Stimulated activated CD8-positive, alpha-beta memory T cell treated with anti-CD3 and anti-CD28 coated beads, Interleukin-12 subunit alpha, Interleukin-12 subunit beta, amount 100 ng/mL, for 24 hours (primary cell): ENCODE measurements around the gene GRIK1.

Source experiments
- DNase-seq: peaks from one replicate; pipeline ENCODE4 v3.0.0-alpha.2; 2020; ENCODE audit errors: extremely low read depth

Gene GRIK1

DNA sequence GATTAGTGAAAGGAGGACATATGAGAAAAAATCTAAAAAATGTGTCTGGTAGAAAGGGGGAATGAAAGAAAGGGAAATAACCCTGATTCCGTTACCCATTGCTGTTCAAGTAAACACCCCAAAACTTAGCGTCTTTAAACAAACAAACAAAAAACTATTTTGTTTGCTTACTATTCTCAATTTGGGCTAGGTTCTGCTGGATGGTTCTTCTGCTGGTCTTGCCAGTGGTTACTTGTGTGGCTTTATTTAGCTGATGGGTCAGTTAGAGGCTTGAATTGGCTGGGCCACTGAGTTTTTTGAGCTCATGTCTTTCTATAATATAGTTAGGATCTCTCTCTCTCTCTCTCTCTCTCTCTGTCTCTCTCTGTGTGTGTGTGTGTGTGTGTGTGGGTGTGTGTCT, 112.1 kb downstream of the GRIK1 start:
- DNase-seq = no peak

- DNase-seq = no peak
Measured at GRCh38 chr21:29827236-29827635, 112.6 kb downstream of the GRIK1 start.

DNA sequence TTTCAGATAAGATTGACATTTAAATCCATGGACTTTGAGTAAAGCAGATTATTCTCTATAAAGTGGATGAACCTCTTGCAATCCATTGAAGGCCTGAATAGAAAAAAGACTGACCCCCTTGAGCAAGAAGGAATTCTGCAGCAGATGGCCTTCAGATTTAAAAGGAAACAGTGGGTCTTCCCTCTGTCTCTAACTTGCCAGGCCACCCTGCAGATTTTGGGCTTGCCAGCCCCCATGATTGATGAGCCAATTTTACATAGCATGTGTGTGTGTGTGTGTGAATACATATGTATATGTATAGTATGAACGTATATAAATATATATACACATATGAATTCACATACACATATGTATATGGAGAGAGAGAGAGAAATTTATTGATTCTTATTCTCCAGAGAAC, 113.4 kb downstream of the GRIK1 start:
- DNase-seq = no peak

GRCh38 chr21:29825936-29826335, 113.9 kb downstream of the GRIK1 start:
- no peak for DNase-seq

- DNase-seq = no peak
Measured at GRCh38 chr21:29825345-29825744, 114.5 kb downstream of the GRIK1 start.

DNA sequence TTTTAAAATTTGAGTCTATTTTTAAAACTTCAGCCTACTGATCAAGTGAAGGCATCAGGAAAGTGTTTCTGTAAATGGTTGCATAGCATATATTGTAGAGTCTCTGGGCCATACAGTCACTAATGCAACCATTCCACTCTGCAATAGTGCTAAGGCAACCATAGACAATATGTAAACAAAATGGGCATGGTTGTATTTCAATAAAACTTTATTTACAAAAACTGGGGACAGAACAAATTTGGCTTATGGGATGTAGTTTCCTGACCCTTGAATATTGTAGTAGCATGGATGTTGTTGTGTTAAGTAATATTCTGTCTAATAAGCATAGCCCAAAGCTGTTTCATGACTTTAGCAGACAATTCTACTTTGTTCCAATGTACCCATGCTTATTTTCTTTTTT, 117.7 kb downstream of the GRIK1 start:
- DNase-seq = no peak

- DNase-seq = no peak
Measured at GRCh38 chr21:29821230-29821629, 118.6 kb downstream of the GRIK1 start.

- DNase-seq = no peak
Measured at GRCh38 chr21:29819675-29820326, 120.0 kb downstream of the GRIK1 start.

DNA sequence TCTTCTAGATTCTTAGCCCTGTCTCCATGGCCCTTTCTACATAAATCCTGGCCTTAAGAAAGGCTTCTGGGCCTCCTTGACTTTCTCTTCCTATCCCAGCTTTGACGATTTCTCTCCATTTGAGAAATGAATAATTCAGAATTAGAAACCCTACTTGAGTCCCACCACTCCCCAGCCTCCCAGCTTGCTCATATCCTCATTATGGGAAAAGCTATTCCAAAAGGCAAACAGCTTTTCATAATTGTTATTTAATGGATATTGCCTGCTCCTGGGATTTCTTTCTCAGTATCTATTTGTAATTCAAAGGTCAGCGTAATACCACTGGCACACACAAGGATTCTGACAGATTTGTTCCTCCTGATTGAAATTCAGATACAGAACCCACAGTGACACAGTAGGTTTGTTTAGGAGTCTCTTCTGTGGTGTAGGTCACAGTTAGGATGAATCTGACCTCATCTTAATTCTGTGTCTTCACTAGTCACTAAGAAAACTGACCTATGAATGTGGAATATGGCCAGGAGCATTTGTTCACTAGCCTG, 121.3 kb downstream of the GRIK1 start:
- no peak for DNase-seq

DNA sequence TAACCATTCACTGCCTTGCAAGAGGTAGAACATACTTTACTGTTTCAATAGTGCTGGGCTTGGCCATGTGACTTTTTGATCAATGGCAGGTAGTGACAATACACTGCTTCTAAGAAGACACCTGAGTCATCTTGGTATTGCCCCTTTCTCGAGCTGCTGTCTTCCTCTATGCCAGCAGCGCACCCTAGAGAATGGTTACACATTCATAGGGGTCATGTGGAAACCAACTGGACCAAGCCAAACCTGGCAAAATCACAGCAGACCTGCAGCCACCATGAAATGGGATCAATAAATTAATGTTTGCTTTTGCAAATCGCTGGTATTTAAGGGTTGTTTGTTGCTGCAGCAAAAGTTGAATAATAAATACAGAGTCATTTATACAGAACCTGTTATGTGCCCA, 122.3 kb downstream of the GRIK1 start:
- no peak for DNase-seq

GRCh38 chr21:29812947-29813346, 126.8 kb downstream of the GRIK1 start:
- no peak for DNase-seq

DNA sequence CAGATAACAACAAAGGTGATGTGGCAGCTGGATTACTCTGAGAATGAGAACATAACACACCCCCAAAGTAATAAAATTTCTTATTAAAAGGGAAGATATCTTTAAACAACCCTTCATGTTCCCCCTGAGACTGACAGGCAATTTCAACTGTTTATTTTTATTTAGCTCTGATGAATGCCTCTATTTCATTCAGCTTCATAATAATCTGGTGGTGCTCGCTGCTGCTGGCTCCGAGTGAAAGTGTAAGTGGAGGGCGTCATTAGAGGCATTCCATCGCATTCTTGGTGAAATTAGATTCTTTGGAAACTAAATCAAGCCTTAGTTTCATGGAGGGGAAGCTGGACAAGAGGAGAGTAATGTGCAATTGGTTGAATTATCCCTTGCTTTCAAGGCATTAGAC, 128.9 kb downstream of the GRIK1 start:
- DNase-seq = no peak

DNA sequence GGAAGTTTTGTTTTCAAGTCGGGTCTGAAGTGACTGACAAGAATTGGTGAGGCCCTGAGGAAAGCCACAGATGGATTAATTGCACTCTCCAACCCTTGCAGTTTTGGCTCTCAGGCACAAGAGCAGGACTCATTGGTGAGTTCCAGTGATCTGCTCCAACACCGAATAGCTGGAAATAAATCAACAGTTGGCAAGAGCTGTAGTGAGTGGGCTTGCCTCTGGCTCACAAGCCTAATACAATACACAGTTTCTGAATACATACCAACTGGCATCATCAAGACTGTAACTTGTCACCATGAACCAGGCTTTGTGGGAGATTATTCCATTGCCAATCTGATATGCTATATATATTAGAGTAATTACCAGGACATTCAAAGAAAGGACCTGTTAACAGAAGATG, 131.6 kb downstream of the GRIK1 start:
- no peak for DNase-seq

DNA sequence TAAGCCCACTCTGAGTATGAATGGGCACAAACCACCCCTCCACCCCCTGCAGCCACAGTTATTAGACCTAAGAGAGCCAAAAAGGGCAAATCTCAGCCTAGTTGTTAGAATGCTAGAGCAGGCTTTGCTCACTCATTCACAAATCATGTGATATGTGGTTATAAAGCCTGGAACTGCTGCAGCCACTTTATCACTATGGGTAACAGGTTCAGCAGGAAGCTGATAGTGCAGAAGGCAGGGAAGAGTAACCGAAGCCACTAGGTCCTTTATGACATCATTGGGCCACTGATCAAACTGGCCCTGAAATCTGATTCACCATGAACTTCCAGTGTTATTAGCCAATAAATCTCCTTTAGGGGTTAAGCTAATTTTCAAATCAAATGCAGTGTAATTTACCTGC, 134.7 kb downstream of the GRIK1 start:
- no peak for DNase-seq

DNA sequence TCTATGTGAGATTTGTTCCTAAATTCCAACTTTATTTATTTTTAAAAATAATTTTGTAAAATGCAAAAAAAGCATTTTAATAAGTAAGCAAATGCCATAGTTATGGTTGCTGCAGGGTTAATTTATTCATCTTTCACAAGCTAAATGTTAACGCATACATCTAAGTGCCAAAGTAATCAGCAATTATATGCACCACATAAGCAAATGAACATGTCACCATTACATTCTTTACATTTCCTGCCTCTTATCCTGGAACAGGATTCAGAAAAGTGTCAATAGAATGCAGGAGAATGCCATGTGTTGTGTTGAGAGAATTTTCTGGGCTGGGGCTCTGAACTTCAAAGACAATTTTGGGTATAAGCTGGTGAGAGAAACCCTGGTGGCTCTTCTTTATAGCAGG, 136.6 kb downstream of the GRIK1 start:
- DNase-seq = no peak

DNA sequence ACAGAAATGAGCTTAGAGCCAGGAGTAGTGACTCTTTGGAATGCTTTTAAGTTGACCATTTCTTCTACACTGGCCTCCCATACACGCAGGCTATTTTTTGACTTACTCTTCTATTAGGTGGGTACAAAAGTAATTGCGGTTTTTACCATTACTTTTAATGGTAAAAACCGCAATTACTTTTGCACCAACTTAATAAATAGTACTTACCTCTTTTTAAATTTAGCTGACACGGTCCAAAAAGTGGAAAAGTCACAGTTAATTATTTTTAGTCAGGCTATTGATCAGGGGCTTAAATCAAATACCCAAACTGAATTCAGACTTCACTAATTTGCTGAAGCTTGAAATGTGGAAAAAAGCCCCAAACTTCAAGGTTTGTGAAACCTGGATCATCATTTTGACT, 138.7 kb downstream of the GRIK1 start:
- no peak for DNase-seq

DNA sequence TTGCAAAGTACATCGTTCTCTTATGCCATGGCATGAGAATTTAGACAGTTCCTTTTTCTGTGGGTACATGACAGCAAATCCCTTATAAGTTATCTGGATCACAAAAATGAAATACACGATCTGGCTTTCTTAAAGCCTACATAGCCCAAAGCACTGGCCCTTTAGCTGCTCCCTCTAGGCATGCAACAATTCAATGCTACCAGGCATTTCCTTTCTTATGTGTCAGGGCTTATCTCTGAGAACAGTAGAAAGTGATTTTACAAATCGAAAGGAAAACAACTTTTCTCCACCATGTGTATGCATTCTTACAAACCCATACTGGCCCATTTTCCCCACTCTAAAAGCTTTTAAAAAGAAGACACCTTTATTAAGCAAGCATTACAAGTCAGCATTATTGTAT, 139.7 kb downstream of the GRIK1 start:
- DNase-seq = no peak

GRCh38 chr21:29798840-29799239, 141.0 kb downstream of the GRIK1 start:
- DNase-seq = no peak

DNA sequence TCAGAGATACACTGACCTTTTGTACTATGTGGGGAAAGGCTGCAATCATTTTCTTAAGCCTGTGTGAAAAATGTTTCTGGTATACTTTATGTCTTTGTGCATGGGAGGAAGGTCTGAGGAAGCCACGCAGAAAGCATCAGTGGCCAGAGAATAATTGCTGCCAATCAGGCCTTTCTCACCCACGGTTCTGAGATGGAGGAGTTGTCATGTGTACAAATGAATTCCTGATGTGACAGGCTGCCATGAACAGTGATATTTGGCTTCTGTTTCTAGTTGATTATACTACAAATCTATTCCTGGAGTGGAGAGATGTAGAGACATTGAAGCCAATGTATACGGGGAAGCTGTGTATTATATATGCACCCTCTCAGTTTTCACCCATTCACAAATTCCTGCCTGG, 142.6 kb downstream of the GRIK1 start:
- DNase-seq = no peak

DNA sequence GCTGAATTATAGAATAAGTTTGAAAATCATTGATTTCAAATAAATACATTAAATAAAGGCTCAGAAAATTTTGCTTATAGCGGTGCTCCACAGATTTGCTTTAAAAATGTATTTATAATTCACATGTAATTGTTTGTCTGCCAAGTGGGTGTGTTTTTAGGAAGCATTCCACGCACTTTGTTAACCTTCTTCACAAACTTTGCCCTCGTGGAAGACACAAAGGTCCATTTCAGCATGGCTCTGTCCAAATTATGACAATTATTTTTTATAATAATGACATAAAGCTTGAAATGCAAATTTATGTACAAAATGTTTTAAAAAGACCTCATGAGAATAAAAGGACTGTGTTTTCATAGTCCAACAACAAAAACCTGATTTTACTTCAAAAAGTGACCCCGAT, 146.1 kb downstream of the GRIK1 start:
- no peak for DNase-seq

GRCh38 chr21:29789393-29789792, 150.4 kb downstream of the GRIK1 start:
- no peak for DNase-seq

DNA sequence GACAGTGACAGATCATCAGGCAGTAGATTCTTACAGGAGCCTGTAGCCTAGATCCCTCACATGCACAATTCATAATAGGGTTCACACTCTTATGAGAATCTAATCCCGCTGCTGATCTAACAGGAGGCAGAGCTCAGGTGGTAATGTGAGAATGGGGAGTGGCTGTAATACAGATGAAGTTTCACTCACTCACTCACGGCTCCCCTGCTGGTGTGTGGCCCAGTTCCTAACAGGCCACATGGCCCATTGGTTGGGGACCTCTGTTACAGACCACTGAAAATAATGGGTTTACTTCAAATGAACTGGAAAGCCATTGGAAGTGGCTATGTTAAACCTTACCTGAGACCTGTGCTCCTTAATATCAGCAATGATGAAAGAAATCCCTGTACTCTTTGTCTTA, 151.0 kb downstream of the GRIK1 start:
- DNase-seq = no peak

GRCh38 chr21:29787361-29787909, 152.4 kb downstream of the GRIK1 start:
- DNase-seq = no peak
